Skeletal muscle satellite cell (primary cell): ENCODE measurements around the gene LGR4.

ENCODE experiments used
- H3K27me3 ChIP-seq: 2 replicates; pipeline ENCODE4 v1.7.0; 2013; ENCODE audit warnings: low read length; ENCODE audit not compliant: control insufficient read depth, insufficient read depth
- H3K36me3 ChIP-seq: 2 replicates; pipeline ENCODE4 v1.7.0; 2013; ENCODE audit warnings: mild to moderate bottlenecking, control low read depth, low read length; ENCODE audit not compliant: insufficient read depth
- H3K4me1 ChIP-seq: 2 replicates; pipeline ENCODE4 v1.7.0; 2013; ENCODE audit warnings: low read length; ENCODE audit not compliant: control insufficient read depth, insufficient read depth
- H3K4me2 ChIP-seq: 2 replicates; pipeline ENCODE4 v1.7.0; 2013; ENCODE audit warnings: mild to moderate bottlenecking, low read length
- H3K4me3 ChIP-seq: 2 replicates; pipeline ENCODE4 v1.7.0; 2013; ENCODE audit warnings: low read length
- H3K9ac ChIP-seq: 2 replicates; pipeline ENCODE4 v1.7.0; 2013; ENCODE audit warnings: mild to moderate bottlenecking, low read depth, low read length, moderate library complexity
- H3K9me3 ChIP-seq: replicated peaks from 2 replicates; pipeline ENCODE4 v1.7.0; 2013; ENCODE audit warnings: mild to moderate bottlenecking, control low read depth, low read length

LGR4 gene

GRCh38 chr11:27438595-27438981, 34.0 kb downstream of the LGR4 start:
- H3K4me3 ChIP-seq, result no peak overlapping the region
- H3K4me1 ChIP-seq, result no peaks in the 10 kb centered on the region
- H3K9me3 ChIP-seq, result no peaks in the 10 kb centered on the region
- no peak overlapping the region for H3K9ac ChIP-seq
- no peak overlapping the region for H3K4me2 ChIP-seq
- H3K27me3 ChIP-seq, result peaks cover 4% of the 10 kb centered on the region
- no peaks in the 10 kb centered on the region for H3K36me3 ChIP-seq

- H3K36me3 ChIP-seq, result no peaks in the 10 kb centered on the region
- peaks cover 4% of the 10 kb centered on the region for H3K27me3 ChIP-seq
- H3K9me3 ChIP-seq, result no peaks in the 10 kb centered on the region
- H3K4me3 ChIP-seq, result no peak overlapping the region
- H3K4me2 ChIP-seq, result no peak overlapping the region
- no peak overlapping the region for H3K9ac ChIP-seq
- no peaks in the 10 kb centered on the region for H3K4me1 ChIP-seq
Measured at GRCh38 chr11:27437829-27438594, 34.6 kb downstream of the LGR4 start.

- Histone ChIP-seq H3K4me3 (no peak overlapping the region), H3K36me3 (no peaks in the 10 kb centered on the region), H3K27me3 (peaks cover 4% of the 10 kb centered on the region), H3K9me3 (no peaks in the 10 kb centered on the region), H3K4me2 (no peak overlapping the region), H3K9ac (no peak overlapping the region), H3K4me1 (no peaks in the 10 kb centered on the region)
Measured at GRCh38 chr11:27436916-27437315, 35.7 kb downstream of the LGR4 start.

GRCh38 chr11:27433742-27434141, 38.8 kb downstream of the LGR4 start:
- H3K9me3 ChIP-seq, result no peaks in the 10 kb centered on the region
- H3K27me3 ChIP-seq, result no peaks in the 10 kb centered on the region
- no peak overlapping the region for H3K9ac ChIP-seq
- H3K4me2 ChIP-seq, result no peak overlapping the region
- H3K4me1 ChIP-seq, result no peaks in the 10 kb centered on the region
- no peak overlapping the region for H3K4me3 ChIP-seq
- no peaks in the 10 kb centered on the region for H3K36me3 ChIP-seq

GRCh38 chr11:27431808-27432207, 40.8 kb downstream of the LGR4 start:
- peaks cover 4% of the 10 kb centered on the region for H3K4me1 ChIP-seq
- no peak overlapping the region for H3K9ac ChIP-seq
- H3K4me2 ChIP-seq, result no peak overlapping the region
- no peak overlapping the region for H3K4me3 ChIP-seq
- H3K9me3 ChIP-seq, result no peaks in the 10 kb centered on the region
- no peaks in the 10 kb centered on the region for H3K36me3 ChIP-seq
- H3K27me3 ChIP-seq, result no peaks in the 10 kb centered on the region

- no peaks in the 10 kb centered on the region for H3K36me3 ChIP-seq
- no peak overlapping the region for H3K4me2 ChIP-seq
- no peak overlapping the region for H3K9ac ChIP-seq
- no peak overlapping the region for H3K4me3 ChIP-seq
- H3K27me3 ChIP-seq, result no peaks in the 10 kb centered on the region
- H3K4me1 ChIP-seq, result peaks cover 4% of the 10 kb centered on the region
- no peaks in the 10 kb centered on the region for H3K9me3 ChIP-seq
Measured at GRCh38 chr11:27429761-27430393, 42.7 kb downstream of the LGR4 start.

- Histone ChIP-seq H3K4me1 (peaks cover 4% of the 10 kb centered on the region), H3K27me3 (no peaks in the 10 kb centered on the region), H3K9ac (no peak overlapping the region), H3K36me3 (no peaks in the 10 kb centered on the region), H3K4me2 (peak overlapping the region; percentile 15), H3K9me3 (no peaks in the 10 kb centered on the region), H3K4me3 (no peak overlapping the region)
Measured at GRCh38 chr11:27427183-27427980, 45.2 kb downstream of the LGR4 start.

GRCh38 chr11:27425814-27426213, 46.8 kb downstream of the LGR4 start:
- Histone ChIP-seq H3K36me3 (no peaks in the 10 kb centered on the region), H3K4me1 (peaks cover 4% of the 10 kb centered on the region), H3K4me2 (no peak overlapping the region), H3K4me3 (no peak overlapping the region), H3K27me3 (no peaks in the 10 kb centered on the region), H3K9me3 (no peaks in the 10 kb centered on the region), H3K9ac (no peak overlapping the region)

- no peak overlapping the region for H3K4me2 ChIP-seq
- no peaks in the 10 kb centered on the region for H3K9me3 ChIP-seq
- H3K36me3 ChIP-seq, result no peaks in the 10 kb centered on the region
- no peak overlapping the region for H3K9ac ChIP-seq
- H3K4me1 ChIP-seq, result peaks cover 4% of the 10 kb centered on the region
- H3K27me3 ChIP-seq, result no peaks in the 10 kb centered on the region
- H3K4me3 ChIP-seq, result no peak overlapping the region
Measured at GRCh38 chr11:27423125-27423524, 49.5 kb downstream of the LGR4 start.

GRCh38 chr11:27421819-27422494, 50.6 kb downstream of the LGR4 start:
- no peaks in the 10 kb centered on the region for H3K36me3 ChIP-seq
- H3K9ac ChIP-seq, result no peak overlapping the region
- no peaks in the 10 kb centered on the region for H3K27me3 ChIP-seq
- H3K4me2 ChIP-seq, result no peak overlapping the region
- no peak overlapping the region for H3K4me3 ChIP-seq
- H3K9me3 ChIP-seq, result no peaks in the 10 kb centered on the region
- H3K4me1 ChIP-seq, result no peaks in the 10 kb centered on the region
